Omental fat pad (tissue), 4 donors: ENCODE measurements around the gene BOLA1. TPM values are rescaled to one million over a fixed set of nuclear protein-coding genes. Genes with fewer than 3 reads are reported as not detected.
"Not testable (repeated sequence)": the region's sequence is repeated elsewhere in the genome, so short reads cannot be mapped to it uniquely, and the experiment has no call there.

Experiments
- ATAC-seq: fragments of 150-250 bp; one replicate; pipeline ENCODE4 v1.9.1; 2016; ENCODE audit warnings: mild to moderate bottlenecking, moderate library complexity; ENCODE audit not compliant: low FRiP score
- DNase-seq: peaks from one replicate; pipeline ENCODE4 v3.0.0-alpha.2; 2019; ENCODE audit warnings: low spot score
- total RNA-seq, 4 donors: library from RNA; depleted of rRNA; stranded (reverse); fragments of >200 nt; gene quantifications; one replicate each; pipeline ENCODE4 v1.1.0, GENCODE V29; 2016
- TF ChIP-seq, protein P1 (sequence below), 3 donors: fragments of 450-650 bp; IDR thresholded peaks; one replicate each; pipeline ENCODE4 v1.5.1; 2016 to 2017; ENCODE audit warnings: antibody characterized with exemption in 3 of 3, mild to moderate bottlenecking in 3 of 3, moderate library complexity in 2 of 3

Gene BOLA1
- total RNA-seq, 4 donors from 2014 or later: 11.5 to 28.8 (median 25.5) TPM

DNA sequence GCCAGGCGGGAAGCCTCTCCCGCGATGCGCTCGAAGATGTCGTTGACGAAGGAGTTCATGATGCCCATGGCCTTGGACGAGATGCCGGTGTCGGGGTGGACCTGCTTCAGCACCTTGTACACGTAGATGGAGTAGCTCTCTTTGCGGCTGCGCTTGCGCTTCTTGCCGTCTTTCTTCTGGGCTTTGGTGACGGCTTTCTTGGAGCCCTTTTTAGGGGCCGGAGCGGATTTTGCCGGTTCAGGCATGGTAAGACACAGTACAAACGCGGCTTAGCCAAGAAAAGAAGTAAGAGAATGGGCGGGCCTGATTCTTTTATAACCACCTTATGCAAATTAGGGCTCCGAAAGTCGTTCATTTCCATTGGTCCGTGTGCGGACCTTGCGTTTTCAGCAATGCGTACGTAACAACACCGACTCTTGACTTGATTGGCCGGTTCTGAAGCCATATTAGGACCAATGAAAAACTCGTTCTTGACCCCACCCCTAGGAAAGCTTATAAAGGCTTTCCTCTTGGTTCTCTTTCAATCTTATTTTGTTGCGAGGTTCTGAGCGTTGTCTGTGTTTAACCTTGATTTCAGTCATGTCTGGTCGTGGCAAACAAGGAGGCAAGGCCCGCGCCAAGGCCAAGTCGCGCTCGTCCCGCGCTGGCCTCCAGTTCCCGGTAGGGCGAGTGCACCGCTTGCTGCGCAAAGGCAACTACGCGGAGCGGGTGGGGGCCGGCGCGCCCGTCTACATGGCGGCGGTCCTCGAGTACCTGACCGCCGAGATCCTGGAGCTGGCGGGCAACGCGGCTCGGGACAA, 12.8 kb upstream of the BOLA1 start:
- peak; percentile 56 for DNase-seq
- TF ChIP-seq, protein P1, sequence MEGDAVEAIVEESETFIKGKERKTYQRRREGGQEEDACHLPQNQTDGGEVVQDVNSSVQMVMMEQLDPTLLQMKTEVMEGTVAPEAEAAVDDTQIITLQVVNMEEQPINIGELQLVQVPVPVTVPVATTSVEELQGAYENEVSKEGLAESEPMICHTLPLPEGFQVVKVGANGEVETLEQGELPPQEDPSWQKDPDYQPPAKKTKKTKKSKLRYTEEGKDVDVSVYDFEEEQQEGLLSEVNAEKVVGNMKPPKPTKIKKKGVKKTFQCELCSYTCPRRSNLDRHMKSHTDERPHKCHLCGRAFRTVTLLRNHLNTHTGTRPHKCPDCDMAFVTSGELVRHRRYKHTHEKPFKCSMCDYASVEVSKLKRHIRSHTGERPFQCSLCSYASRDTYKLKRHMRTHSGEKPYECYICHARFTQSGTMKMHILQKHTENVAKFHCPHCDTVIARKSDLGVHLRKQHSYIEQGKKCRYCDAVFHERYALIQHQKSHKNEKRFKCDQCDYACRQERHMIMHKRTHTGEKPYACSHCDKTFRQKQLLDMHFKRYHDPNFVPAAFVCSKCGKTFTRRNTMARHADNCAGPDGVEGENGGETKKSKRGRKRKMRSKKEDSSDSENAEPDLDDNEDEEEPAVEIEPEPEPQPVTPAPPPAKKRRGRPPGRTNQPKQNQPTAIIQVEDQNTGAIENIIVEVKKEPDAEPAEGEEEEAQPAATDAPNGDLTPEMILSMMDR (IDR thresholded peaks at IDR 0.05): no peak
- peak; percentile 86 for ATAC-seq

DNA sequence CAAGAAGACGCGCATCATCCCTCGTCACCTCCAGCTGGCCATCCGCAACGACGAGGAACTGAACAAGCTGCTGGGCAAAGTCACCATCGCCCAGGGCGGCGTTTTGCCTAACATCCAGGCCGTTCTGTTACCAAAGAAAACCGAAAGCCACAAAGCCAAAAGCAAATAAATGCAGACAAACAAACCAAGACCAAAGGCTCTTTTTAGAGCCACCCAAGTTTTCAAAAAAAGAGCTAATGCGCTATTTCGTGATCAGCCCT, 12.2 kb upstream of the BOLA1 start:
- ATAC-seq: not testable (repeated sequence)

DNA sequence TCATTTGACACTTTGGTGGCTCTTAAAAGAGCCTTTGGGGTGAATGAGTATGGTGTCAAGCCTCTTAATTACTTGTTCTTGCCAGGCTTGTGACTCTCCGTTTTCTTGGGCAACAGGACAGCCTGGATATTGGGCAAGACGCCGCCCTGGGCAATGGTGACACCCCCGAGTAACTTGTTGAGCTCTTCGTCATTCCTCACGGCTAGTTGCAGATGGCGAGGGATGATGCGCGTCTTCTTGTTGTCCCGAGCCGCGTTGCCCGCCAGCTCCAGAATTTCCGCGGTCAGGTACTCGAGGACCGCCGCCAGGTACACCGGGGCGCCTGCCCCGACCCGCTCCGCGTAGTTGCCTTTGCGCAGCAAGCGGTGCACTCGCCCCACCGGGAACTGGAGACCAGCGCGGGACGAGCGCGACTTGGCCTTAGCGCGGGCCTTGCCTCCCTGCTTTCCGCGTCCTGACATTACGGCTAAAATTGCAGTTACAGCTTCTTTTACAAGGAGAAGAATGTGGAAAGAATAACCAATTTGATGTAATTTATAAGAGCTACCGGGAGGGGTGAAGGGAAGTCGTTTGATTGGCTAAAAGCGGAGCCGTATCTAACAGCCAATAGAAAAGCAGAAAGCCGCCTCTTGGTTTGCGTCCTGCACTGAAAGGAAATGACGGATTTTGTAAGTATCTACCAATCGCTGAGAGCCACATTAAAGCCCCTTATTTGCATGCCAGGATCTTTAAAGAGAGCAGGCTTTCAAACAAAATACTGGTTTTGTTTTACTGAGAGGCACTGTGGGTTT, 11.7 kb upstream of the BOLA1 start:
- TF ChIP-seq, protein P1 (IDR thresholded peaks at IDR 0.05): no peak
- peak; percentile 42 for DNase-seq
- peak; percentile 60 for ATAC-seq

More for the DNA sequence above, 12.2 kb upstream of the BOLA1 start:
- DNase-seq: not testable (repeated sequence)

DNA sequence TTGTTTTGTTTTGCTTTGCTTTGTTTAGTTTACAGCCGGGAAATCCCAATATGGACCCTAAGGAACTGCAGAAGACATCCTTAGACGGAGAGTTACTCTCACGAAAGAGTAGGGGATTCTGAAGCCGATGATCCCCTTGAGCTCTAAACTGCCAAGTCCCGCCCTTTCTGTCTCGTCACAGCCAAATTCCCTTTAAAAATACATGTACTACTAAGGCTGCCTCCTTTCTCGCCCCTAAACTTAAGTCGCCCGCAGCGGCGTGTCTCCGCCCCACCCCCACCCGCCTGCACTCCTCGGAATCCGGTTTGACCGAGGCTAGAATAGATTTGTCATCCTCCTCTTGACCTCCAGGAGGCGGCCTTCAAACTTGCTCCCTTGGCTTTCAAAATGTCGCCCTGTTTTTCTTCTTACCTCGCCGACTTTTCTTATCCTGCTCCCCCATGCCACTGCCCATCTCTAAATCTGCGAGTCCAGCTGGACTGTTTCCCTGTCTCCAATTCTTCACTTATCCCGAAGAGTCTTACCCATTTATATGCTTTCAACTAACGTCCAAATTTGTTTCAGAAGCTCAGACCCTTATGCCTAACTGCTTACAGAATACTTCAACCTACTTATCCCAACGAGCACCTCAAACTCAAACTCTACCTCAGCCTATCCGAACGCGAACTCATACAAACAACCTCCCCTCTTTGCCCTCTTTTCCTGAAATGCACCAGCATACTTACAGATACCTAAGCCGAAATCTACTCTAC, 10.9 kb upstream of the BOLA1 start:
- ATAC-seq (peak; percentile 17), DNase-seq (peak; percentile 57)
- TF ChIP-seq, protein P1 (IDR thresholded peaks at IDR 0.05): peak in 1 of 3 donors; percentile 27

DNA sequence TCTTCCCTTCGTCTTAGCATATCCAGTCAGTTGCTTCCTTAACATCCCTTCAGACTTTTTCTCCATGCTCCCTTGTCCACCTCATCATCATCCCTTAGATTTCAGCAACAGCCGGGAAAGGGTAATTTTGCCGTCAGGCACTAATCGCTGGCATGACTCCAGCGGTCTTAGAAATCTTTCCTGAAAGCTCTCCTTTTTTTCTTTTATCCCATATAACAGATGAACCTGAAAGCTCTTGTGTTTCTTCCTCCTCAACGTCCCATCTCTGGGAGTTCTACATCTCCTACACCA, 10.4 kb upstream of the BOLA1 start:
- TF ChIP-seq, protein P1 (IDR thresholded peaks at IDR 0.05): no peak
- no peak for ATAC-seq
- DNase-seq: no peak

DNA sequence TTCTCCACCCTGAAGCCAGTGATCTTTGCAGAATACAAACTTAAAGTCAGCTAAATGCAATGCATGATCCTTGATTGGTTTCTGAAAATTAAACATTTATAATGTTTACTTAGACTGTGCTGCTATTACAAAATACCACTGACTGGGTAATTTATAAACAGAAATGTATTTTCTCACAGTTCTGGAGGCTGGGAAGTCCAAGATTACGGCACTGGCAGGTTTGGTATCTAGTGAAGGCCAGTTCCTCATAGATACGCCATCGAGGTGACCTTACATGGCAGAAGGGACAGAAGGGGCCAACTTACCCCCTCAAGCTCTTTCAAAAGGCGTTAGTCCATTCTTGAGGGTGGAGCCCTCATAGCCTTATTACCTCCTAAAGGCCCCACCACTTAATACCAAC, 2.8 kb upstream of the BOLA1 start:
- TF ChIP-seq, protein P1 (IDR thresholded peaks at IDR 0.05): no peak
- no peak for ATAC-seq
- no peak for DNase-seq

DNA sequence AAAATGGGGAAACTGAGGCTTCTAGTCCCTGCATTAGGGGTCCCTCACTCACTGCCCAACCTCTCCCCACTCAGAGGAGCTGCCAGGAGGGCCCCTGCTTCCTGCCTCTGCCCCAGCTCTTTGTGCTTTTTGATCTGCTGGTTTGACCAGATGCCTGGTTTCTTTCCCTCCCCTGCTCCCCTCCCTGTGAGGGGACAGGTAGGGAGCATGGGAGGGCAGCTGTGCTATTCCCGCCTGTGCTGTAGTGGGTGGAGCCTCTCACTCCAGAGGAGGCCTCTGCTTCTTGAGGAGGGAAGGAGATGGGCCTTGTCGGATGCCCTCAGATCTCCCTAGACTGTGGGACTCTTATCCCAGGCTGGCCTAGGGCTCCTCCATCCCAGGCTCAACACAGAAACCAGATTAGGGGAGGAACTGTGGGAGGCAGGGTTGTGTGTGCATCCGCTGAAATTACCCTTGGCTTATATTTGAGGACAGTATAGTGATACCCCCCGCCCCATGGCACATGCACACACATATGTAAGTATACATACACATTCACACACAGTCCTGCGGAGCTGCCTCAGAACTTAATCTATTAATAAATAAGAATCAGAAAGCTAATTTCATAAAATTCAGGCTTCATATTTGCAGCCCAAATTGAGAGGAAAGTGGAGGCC, 4.6 kb downstream of the BOLA1 start:
- ATAC-seq (no peak), DNase-seq (no peak)
- TF ChIP-seq, protein P1 (IDR thresholded peaks at IDR 0.05): no peak
